ENCODE data around the gene CTSZ.
"Not testable (repeated sequence)": the region's sequence is repeated elsewhere in the genome, so short reads cannot be mapped to it uniquely, and the experiment has no call there.

The CTSZ gene

DNA sequence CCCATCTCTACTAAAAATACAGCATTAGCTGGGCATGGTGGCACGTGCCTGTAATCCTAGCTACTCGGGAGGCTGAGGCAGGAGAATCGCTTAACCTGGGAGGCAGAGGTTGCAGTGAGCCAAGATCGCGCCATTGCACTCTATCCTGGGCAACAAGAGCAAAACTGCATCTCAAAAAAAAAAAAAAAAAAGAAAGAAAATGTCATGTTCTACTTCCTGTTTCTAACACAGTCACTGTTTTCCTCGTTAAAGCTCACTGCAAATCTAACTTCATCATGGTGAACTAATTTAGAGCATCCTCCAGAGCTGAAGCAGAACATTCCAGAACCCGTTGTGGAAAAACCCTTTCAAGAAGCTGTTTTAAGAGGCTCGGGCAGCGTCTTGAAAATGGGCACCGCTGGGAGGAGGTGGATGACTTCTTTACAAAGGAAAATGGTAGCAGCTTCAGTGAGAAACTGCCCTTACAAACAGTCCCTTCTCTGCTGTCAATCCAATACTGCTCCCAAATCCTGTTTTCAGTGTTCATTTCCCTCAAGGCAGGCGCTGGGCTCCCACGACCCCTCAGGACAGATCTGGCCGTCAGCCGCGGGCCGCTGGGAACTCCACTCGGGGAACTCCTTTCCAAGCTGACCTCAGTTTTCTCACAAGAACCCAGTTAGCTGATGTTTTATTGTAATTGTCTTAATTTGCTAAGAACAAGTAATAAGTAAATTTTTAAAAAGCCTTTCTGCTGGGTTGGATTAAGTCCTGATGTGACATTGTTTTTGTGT lies 12.5 kb downstream of the CTSZ start:
- no peak for DNase-seq

- DNase-seq: no peak
Measured at GRCh38 chr20:58993332-58994248, 13.5 kb downstream of the CTSZ start.

GRCh38 chr20:58992911-58993310 lies 14.1 kb downstream of the CTSZ start:
- DNase-seq: no peak

DNA sequence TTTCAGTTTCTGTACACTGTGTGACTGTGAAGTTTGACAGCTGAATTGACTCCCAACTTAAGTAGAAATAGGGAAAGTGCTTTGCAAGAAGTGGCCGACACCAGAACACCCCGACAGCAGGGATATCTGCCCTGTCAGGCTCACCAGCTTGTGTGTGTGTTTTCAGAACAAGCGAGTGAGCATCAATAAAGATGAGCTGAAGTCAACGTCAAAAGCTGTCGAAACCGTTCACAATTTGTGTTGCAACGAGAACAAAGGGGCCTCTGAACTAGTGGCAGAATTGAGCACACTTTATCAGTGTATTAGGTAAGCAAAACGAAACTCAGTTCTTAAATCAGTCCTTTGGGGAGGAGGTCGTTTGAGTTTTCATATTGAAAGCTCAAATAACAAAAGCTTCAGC lies 15.3 kb downstream of the CTSZ start:
- no peak for DNase-seq

- DNase-seq: no peak
Measured at GRCh38 chr20:58990651-58991445, 16.2 kb downstream of the CTSZ start.

GRCh38 chr20:58989196-58989595 lies 17.9 kb downstream of the CTSZ start:
- no peak for DNase-seq

GRCh38 chr20:58988565-58988882 lies 18.5 kb downstream of the CTSZ start:
- no peak for DNase-seq

DNA sequence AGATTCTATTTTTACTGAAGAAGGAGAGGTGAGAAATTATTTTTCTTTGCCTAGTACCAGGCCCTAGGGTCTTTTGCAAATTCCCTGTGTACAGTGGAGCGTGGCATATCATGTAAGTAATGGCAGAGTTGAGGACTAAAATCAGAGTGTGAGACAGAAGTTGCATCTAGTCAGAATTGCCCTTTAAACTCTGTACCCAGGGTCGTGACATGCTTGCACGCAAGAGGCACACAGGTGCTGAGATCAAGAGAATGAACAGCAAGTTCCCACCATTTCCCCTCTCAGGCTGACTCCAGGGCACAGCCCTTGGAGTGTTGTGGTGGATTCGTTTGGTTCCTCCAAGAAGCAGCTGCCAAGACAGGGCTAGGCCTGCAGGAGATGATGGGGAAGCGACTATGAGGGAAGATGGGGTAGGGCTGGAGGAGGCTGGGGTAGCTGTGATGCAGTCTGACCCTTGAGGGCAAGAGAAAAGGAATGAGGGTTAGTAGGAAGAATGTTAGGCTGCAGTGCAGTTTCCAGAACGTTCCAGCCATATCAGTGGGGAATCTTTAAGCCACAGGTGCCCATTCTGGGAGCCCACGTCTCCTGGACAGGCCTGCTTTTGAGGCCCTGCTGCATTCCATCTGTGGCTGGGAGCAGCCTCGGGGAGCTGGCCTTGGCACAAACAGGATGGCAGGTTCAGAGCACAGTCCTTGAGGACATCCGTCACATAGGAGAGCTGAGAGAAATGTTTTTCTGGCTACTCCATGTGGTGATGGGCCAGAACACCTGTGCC lies 19.1 kb downstream of the CTSZ start:
- no peak for DNase-seq

DNA sequence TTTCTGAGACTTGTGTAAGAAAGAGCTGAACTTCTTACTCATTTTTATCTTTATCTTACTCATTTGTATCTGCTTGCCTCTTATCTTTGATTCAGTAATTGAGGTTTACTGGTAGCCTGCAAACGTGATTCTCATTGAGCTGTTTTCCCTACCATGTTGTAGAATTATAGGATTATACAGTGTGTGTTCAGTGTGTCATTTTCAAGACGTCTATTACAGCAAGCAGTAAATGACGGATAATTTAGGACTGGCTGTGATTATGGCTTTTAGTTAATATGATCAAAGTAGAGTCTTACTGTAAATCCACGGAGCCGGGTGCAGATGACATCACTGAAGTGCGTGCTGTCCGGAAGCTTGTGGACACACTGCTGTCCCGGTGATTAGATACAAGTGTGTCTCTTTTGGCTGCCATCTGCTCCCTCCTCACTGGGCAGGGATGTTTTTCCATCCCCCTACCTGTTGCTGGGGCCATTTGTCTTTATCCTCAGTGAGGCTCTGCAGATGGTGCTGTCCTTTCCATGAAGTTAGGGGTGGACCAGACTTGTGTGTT lies 20.0 kb downstream of the CTSZ start:
- no peak for DNase-seq

DNA sequence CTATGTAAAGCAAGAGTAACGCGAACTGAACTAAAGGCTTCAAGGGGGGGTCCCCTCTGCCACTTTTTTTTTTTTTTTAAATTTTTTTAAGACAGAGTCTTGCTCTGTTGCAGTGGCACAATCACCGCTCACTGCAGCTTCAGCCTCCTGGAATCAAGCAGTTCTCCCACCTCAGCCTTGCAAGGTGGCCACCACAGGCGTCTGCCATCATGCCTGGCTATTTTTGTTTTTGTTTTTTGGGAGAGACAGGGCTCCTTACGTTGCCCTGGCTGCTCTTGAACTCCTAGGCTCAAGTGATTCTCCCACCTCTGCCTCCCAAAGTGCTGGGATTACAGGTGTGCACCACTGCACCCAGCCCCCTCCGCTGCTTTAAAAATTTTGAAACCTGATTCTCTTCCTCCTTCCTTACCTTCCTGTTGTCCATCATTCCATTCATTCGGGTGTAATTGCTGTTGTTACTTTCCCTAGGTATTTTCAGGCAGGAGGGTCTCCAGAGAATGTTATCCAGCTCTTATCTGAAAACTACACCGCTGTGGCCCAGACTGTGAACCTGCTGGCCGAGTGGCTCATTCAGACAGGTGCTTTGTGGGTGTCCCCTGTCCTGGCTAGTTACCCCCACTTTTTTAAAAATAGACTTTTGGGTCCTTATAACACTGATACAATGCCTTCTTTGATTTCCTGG lies 20.6 kb downstream of the CTSZ start:
- no peak for DNase-seq

DNA sequence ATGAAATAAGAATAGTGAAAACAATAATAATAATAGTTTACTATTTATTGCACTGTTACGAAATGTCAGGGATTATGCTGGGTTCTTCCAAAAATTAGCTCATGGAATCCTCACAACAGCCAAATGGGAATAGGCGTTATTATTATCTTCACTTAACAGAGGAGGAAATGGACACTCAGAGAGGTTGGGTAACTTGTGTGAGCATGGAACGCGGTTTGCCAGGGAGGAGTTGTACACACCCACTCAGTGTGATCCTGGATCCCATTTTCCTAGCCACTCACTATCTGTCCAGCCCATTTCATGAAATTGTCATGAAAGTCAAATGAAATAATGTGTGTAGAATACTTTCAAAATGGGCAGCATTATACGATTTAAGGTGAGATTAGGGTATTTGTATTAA lies 21.4 kb downstream of the CTSZ start:
- DNase-seq: no peak

DNA sequence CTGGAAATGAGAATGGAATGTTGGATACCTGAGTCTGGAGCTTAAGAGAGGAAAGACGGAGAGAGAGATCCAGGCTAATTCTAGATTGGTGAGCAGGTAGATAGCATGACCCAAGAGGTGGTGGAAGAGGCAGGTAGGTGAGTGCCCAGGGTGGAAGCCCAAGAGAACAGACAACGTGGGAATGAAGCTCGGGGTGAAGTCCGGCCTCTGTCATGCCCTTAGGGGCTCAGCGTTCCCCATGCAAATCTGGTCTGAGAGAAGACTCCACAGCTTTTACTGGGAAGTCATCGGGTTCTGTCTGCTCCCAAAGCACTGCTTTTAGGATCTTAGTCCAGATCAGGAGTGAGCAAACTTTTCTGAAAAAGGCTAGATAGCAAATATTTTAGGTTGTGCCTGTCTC lies 22.4 kb downstream of the CTSZ start:
- no peak for DNase-seq

GRCh38 chr20:58983115-58983468 lies 24.0 kb downstream of the CTSZ start:
- DNase-seq: not testable (repeated sequence)

GRCh38 chr20:58982406-58983114 lies 24.5 kb downstream of the CTSZ start:
- DNase-seq: no peak

GRCh38 chr20:58981628-58982364 lies 25.3 kb downstream of the CTSZ start:
- no peak for DNase-seq

- DNase-seq: peak; percentile 53
Measured at GRCh38 chr20:58980711-58981627, 26.1 kb downstream of the CTSZ start, which contains the start of gene NELFCD. Gene NELFCD (plus strand): TSS chr20:58981256. CDS start chr20:58981310, 54 bp downstream.

GRCh38 chr20:58978351-58979190 lies 28.5 kb downstream of the CTSZ start:
- DNase-seq: no peak

GRCh38 chr20:58976061-58976730 lies 30.9 kb downstream of the CTSZ start:
- no peak for DNase-seq
